Gastrocnemius medialis (tissue), 4 donors: ENCODE measurements around the gene LIPT2. TPM values are rescaled to one million over a fixed set of nuclear protein-coding genes. Genes with fewer than 3 reads are reported as not detected.
"Not testable (repeated sequence)": the region's sequence is repeated elsewhere in the genome, so short reads cannot be mapped to it uniquely, and the experiment has no call there.

ENCODE experiments used
- ATAC-seq, 2 donors: fragments of 150-250 bp; one replicate each; pipeline ENCODE4 v1.9.1; 2016
- DNase-seq, 2 donors: peaks; one replicate each; pipeline ENCODE4 v3.0.0-alpha.2; 2019
- H3K27ac ChIP-seq, 4 donors: fragments of 200-600 bp; sonication (generic); 1 replicate in 1 of 4; 2 replicates in 3 of 4; pipeline ENCODE4 v1.5.1; 2016 to 2018; ENCODE audit warnings: mild to moderate bottlenecking in 2 of 4, moderate library complexity in 1 of 4
- H3K27me3 ChIP-seq, 3 donors: fragments of 200-600 bp; sonication (generic) in 2 of 3; 1 replicate in 1 of 3; 2 replicates in 2 of 3; pipeline versions ENCODE4 v1.5.1 to v1.6.0; 2016 to 2019; ENCODE audit warnings: mild to moderate bottlenecking in 1 of 3, moderate library complexity in 1 of 3
- H3K36me3 ChIP-seq, 2 donors: fragments of 200-600 bp; sonication (generic) in 1 of 2; one replicate each; pipeline ENCODE4 v1.5.1; 2017 to 2018
- H3K4me1 ChIP-seq, 2 donors: fragments of 200-600 bp; sonication (generic) in 1 of 2; one replicate each; pipeline ENCODE4 v1.5.1; 2016 to 2017; ENCODE audit warnings: mild to moderate bottlenecking in 2 of 2
- H3K4me3 ChIP-seq, 4 donors: fragments of 200-600 bp; sonication (generic) in 3 of 4; 1 replicate in 1 of 4; 2 replicates in 3 of 4; pipeline ENCODE4 v1.5.1; 2016 to 2019; ENCODE audit warnings: mild to moderate bottlenecking in 2 of 4
- H3K9me3 ChIP-seq, 3 donors: fragments of 200-600 bp; sonication (generic) in 2 of 3; 1 replicate in 1 of 3; 2 replicates in 2 of 3; pipeline ENCODE4 v1.5.1; 2016 to 2019
- POLR2A ChIP-seq, 2 donors: fragments of 450-650 bp; IDR thresholded peaks; one replicate each; pipeline ENCODE4 v1.6.1; 2017; ENCODE audit warnings: antibody characterized with exemption in 2 of 2, mild to moderate bottlenecking in 2 of 2, moderate library complexity in 2 of 2
- in situ Hi-C, 4 donors: fragments of 200-750 bp; cut with MboI; loops; one replicate each; pipeline versions ENCODE4 v1.15.0 to v1.8.0; 2017; ENCODE audit warnings: low sequenced_read_pairs in 4 of 4
- intact Hi-C: fragments of 100-400 bp; cut with DNase I; formaldehyde crosslinking; loops from one replicate; pipeline ENCODE4 v1.15.1; 2023; ENCODE audit warnings: low total_unique reads
- total RNA-seq, 4 donors: library from RNA; depleted of rRNA; stranded (reverse); fragments of >200 nt; gene quantifications; one replicate each; pipeline versions ENCODE4 v1.1.0 to v1.2.3, GENCODE V29; 2016
- TF ChIP-seq, protein P1 (sequence below), 5 experiments: fragments of 450-650 bp in 3 of 5; fragments of 200-600 bp in 2 of 5; sonication (generic) in 2 of 5; IDR thresholded peaks in 4 of 5; conservative IDR thresholded peaks in 1 of 5; 1 replicate in 4 of 5; 2 replicates in 1 of 5; pipeline ENCODE4 v1.5.1; 2016 to 2019; ENCODE audit warnings: antibody characterized with exemption in 5 of 5, mild to moderate bottlenecking in 3 of 5, moderate library complexity in 3 of 5

The LIPT2 gene
- total RNA-seq, 4 donors from 2014 or later: 3.5 to 11.2 (median 8.3) TPM

- H3K27ac ChIP-seq: no peak overlapping the region
- ATAC-seq: no peak
- no peak for DNase-seq
- H3K9me3 ChIP-seq: no peaks in the 10 kb centered on the region
- intact Hi-C loops: no loop called here
- in situ Hi-C loops: no loop called here
- H3K4me3 ChIP-seq: no peak overlapping the region
- H3K36me3 ChIP-seq: no peaks in the 10 kb centered on the region
- H3K4me1 ChIP-seq: no peaks in the 10 kb centered on the region
- no peak for TF ChIP-seq POLR2A (IDR thresholded peaks at IDR 0.05)
- no peaks in the 10 kb centered on the region for H3K27me3 ChIP-seq
Measured at GRCh38 chr11:74520927-74521665, 27.6 kb upstream of the LIPT2 start.

GRCh38 chr11:74520316-74520715 lies 26.8 kb upstream of the LIPT2 start:
- Histone ChIP-seq H3K9me3 (no peaks in the 10 kb centered on the region), H3K36me3 (no peaks in the 10 kb centered on the region), H3K4me1 (no peaks in the 10 kb centered on the region), H3K27me3 (no peaks in the 10 kb centered on the region), H3K27ac (no peak overlapping the region), H3K4me3 (no peak overlapping the region)
- in situ Hi-C loops (no loop called here), intact Hi-C loops (no loop called here)
- no peak for ATAC-seq
- no peak for TF ChIP-seq POLR2A (IDR thresholded peaks at IDR 0.05)
- TF ChIP-seq, protein P1, sequence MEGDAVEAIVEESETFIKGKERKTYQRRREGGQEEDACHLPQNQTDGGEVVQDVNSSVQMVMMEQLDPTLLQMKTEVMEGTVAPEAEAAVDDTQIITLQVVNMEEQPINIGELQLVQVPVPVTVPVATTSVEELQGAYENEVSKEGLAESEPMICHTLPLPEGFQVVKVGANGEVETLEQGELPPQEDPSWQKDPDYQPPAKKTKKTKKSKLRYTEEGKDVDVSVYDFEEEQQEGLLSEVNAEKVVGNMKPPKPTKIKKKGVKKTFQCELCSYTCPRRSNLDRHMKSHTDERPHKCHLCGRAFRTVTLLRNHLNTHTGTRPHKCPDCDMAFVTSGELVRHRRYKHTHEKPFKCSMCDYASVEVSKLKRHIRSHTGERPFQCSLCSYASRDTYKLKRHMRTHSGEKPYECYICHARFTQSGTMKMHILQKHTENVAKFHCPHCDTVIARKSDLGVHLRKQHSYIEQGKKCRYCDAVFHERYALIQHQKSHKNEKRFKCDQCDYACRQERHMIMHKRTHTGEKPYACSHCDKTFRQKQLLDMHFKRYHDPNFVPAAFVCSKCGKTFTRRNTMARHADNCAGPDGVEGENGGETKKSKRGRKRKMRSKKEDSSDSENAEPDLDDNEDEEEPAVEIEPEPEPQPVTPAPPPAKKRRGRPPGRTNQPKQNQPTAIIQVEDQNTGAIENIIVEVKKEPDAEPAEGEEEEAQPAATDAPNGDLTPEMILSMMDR (IDR thresholded peaks at IDR 0.05 in 4 of 5, conservative IDR thresholded peaks at IDR 0.05 in 1 of 5): no peak
- DNase-seq: no peak

GRCh38 chr11:74519710-74520109 lies 26.2 kb upstream of the LIPT2 start:
- Histone ChIP-seq H3K36me3 (no peaks in the 10 kb centered on the region), H3K9me3 (no peaks in the 10 kb centered on the region), H3K27ac (no peak overlapping the region), H3K27me3 (no peaks in the 10 kb centered on the region), H3K4me3 (no peak overlapping the region), H3K4me1 (no peaks in the 10 kb centered on the region)
- intact Hi-C loops: no loop called here
- DNase-seq: no peak
- ATAC-seq: no peak
- TF ChIP-seq POLR2A (IDR thresholded peaks at IDR 0.05): no peak
- TF ChIP-seq, protein P1 (IDR thresholded peaks at IDR 0.05 in 4 of 5, conservative IDR thresholded peaks at IDR 0.05 in 1 of 5): no peak
- in situ Hi-C loops: no loop called here

- H3K27ac ChIP-seq, H3K36me3 ChIP-seq, intact Hi-C loops, H3K4me3 ChIP-seq, H3K4me1 ChIP-seq, in situ Hi-C loops, DNase-seq, H3K9me3 ChIP-seq, ATAC-seq, H3K27me3 ChIP-seq: not testable (repeated sequence)
Measured at GRCh38 chr11:74517592-74517991, 24.1 kb upstream of the LIPT2 start.

DNA sequence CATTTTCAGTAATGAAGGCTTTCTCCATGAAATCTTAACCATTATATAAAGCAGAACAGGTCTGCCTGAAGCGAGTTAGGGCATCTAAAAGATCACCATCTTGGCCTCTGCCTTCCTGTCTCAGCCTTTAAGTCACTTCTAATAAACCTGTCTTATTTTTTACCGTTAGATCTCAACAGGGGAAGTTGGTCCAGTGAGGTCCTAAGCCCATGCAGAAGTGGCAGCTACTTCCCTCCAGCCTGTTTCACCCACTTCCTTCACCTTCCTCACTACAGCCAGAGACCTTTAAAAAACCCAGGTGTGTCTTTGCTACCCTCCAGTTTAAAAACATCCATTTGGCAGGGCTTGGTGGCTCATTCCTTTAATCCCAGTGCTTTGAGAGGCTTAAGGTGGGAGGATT lies 14.1 kb upstream of the LIPT2 start:
- no peaks in the 10 kb centered on the region for H3K4me1 ChIP-seq
- no peak for TF ChIP-seq POLR2A (IDR thresholded peaks at IDR 0.05)
- TF ChIP-seq, protein P1 (IDR thresholded peaks at IDR 0.05 in 4 of 5, conservative IDR thresholded peaks at IDR 0.05 in 1 of 5): no peak
- no peak for ATAC-seq

GRCh38 chr11:74506823-74507222 lies 13.3 kb upstream of the LIPT2 start:
- in situ Hi-C loops: no loop called here
- Histone ChIP-seq H3K4me3 (no peak overlapping the region), H3K4me1 (no peaks in the 10 kb centered on the region), H3K27me3 (no peaks in the 10 kb centered on the region), H3K36me3 (no peaks in the 10 kb centered on the region), H3K9me3 (no peaks in the 10 kb centered on the region), H3K27ac (no peak overlapping the region)
- DNase-seq (no peak), ATAC-seq (no peak)
- intact Hi-C loops: no loop called here
- TF ChIP-seq, protein P1 (IDR thresholded peaks at IDR 0.05 in 4 of 5, conservative IDR thresholded peaks at IDR 0.05 in 1 of 5): no peak
- no peak for TF ChIP-seq POLR2A (IDR thresholded peaks at IDR 0.05)

More for the DNA sequence above, 14.1 kb upstream of the LIPT2 start:
- no peak for DNase-seq
- in situ Hi-C loops: no loop called here
- H3K4me3 ChIP-seq: no peak overlapping the region
- no peaks in the 10 kb centered on the region for H3K9me3 ChIP-seq
- no peaks in the 10 kb centered on the region for H3K27me3 ChIP-seq
- no peaks in the 10 kb centered on the region for H3K36me3 ChIP-seq
- intact Hi-C loops: no loop called here
- H3K27ac ChIP-seq: no peak overlapping the region
